B cell (primary cell): Measurements from ENCODE around the gene TRNT1. TPM values are rescaled to one million over a fixed set of nuclear protein-coding genes. Genes with fewer than 3 reads are reported as not detected.

Source experiments
- ATAC-seq: fragments of 200-7000 bp; cut with Tn5 transposase; one replicate; pipeline ENCODE4 v1.10.0; 2021; ENCODE audit warnings: low read depth, mild to moderate bottlenecking, moderate number of reproducible peaks, moderate library complexity
- CTCF ChIA-PET: fragments of 350-600 bp; sonication (Branson Sonifier 250); formaldehyde crosslinking; loops from one replicate; lab custom pipeline; 2021; ENCODE audit warnings: antibody characterized with exemption, inconsistent platforms; lab: Charles Lee
- POLR2A ChIA-PET: fragments of 350-600 bp; sonication (Branson Sonifier 250); formaldehyde crosslinking; loops from one replicate; lab custom pipeline; 2021; ENCODE audit warnings: antibody characterized with exemption; lab: Charles Lee
- DNase-seq: peaks from one replicate; pipeline ENCODE4 v3.0.0; 2013
- H2AFZ ChIP-seq: 2 replicates; pipeline ENCODE4 v1.6.1; 2012; ENCODE audit warnings: mild to moderate bottlenecking, low read depth, low read length; ENCODE audit not compliant: insufficient read depth, poor library complexity, severe bottlenecking
- H3K27ac ChIP-seq, 2 donors: 1 replicate in 1 of 2; 2 replicates in 1 of 2; pipeline ENCODE4 v1.5.1; 2012 to 2013; ENCODE audit warnings: low read length in 2 of 2, mild to moderate bottlenecking in 2 of 2, moderate library complexity in 1 of 2
- H3K27me3 ChIP-seq, 4 experiments: fragments of 200-600 bp in 1 of 4; sonication (generic) in 1 of 4; replicated peaks in 1 of 4; 1 replicate in 2 of 4; 2 replicates in 2 of 4; pipeline versions ENCODE4 v1.6.1 to v1.7.0; 2013 to 2016; ENCODE audit warnings: low read length in 3 of 4, mild to moderate bottlenecking in 2 of 4, mixed read lengths in 1 of 4, moderate library complexity in 1 of 4; ENCODE audit not compliant: insufficient read depth in 4 of 4, control insufficient read depth in 3 of 4; ENCODE audit errors: control extremely low read depth in 1 of 4
- H3K36me3 ChIP-seq, 2 experiments: replicated peaks in 1 of 2; 1 replicate in 1 of 2; 2 replicates in 1 of 2; pipeline versions ENCODE4 v1.6.1 to v1.7.1; 2013; ENCODE audit warnings: low read length in 1 of 2; ENCODE audit not compliant: insufficient read depth in 2 of 2, control insufficient read depth in 1 of 2; ENCODE audit errors: control extremely low read depth in 1 of 2, extremely low read depth in 1 of 2
- H3K4me1 ChIP-seq, 2 donors: fragments of 200-600 bp in 1 of 2; sonication (generic) in 1 of 2; 1 replicate in 1 of 2; 2 replicates in 1 of 2; pipeline versions ENCODE4 v1.5.1 to v1.6.1; 2013 to 2017; ENCODE audit warnings: low read length in 2 of 2; ENCODE audit not compliant: control insufficient read depth in 2 of 2, insufficient read depth in 2 of 2
- H3K4me2 ChIP-seq: replicated peaks from 2 replicates; pipeline ENCODE3; 2012; ENCODE audit warnings: mild to moderate bottlenecking, low read depth, low read length; ENCODE audit not compliant: poor library complexity, severe bottlenecking
- H3K4me3 ChIP-seq, 5 experiments: fragments of 200-600 bp in 1 of 5; sonication (generic) in 1 of 5; 1 replicate in 3 of 5; 2 replicates in 2 of 5; pipeline versions ENCODE4 v1.5.1 to v1.7.0; 2011 to 2016; ENCODE audit warnings: low read length in 4 of 5, mild to moderate bottlenecking in 4 of 5, low read depth in 2 of 5, control low read depth in 1 of 5, moderate library complexity in 1 of 5; ENCODE audit not compliant: insufficient read depth in 1 of 5; ENCODE audit errors: control extremely low read depth in 1 of 5, extremely low read depth in 1 of 5
- H3K79me2 ChIP-seq: fragments of 200-600 bp; sonication (generic); one replicate; pipeline ENCODE4 v1.6.0; 2016; ENCODE audit warnings: low read length; ENCODE audit not compliant: control insufficient read depth, insufficient read depth
- H3K9ac ChIP-seq: fragments of 200-600 bp; sonication (generic); 2 replicates; pipeline ENCODE4 v1.6.1; 2017; ENCODE audit warnings: mild to moderate bottlenecking, low read length, moderate library complexity
- H3K9me3 ChIP-seq, 3 donors: one replicate each; pipeline versions ENCODE4 v1.6.1 to v1.7.1; 2013; ENCODE audit warnings: low read length in 2 of 3; ENCODE audit not compliant: control insufficient read depth in 2 of 3, insufficient read depth in 1 of 3; ENCODE audit errors: control extremely low read depth in 1 of 3
- H4K20me1 ChIP-seq: 2 replicates; pipeline ENCODE4 v1.6.0; 2012; ENCODE audit warnings: mild to moderate bottlenecking, low read length; ENCODE audit not compliant: insufficient read depth, control insufficient read depth, poor library complexity, severe bottlenecking
- H3K27ac Mint-ChIP-seq: one replicate; pipeline ENCODE4 v1.8.0; 2021; ENCODE audit warnings: mixed read lengths
- H3K27me3 Mint-ChIP-seq: one replicate; pipeline ENCODE4 v1.8.0; 2021; ENCODE audit warnings: mixed read lengths
- H3K4me1 Mint-ChIP-seq: one replicate; pipeline ENCODE4 v1.8.0; 2021; ENCODE audit warnings: mixed read lengths
- H3K4me3 Mint-ChIP-seq: one replicate; pipeline ENCODE4 v1.8.0; 2021; ENCODE audit warnings: mixed read lengths
- H3K9me3 Mint-ChIP-seq: one replicate; pipeline ENCODE4 v1.8.0; 2022; ENCODE audit warnings: mixed read lengths; ENCODE audit not compliant: insufficient read depth
- CTCF ChIP-seq: fragments of 200-600 bp; IDR thresholded peaks from one replicate; pipeline ENCODE4 v1.8.0; 2022; ENCODE audit warnings: antibody characterized with exemption, mild to moderate bottlenecking
- EZH2 ChIP-seq: IDR thresholded peaks from 2 replicates; pipeline ENCODE4 v1.6.1; 2012; ENCODE audit warnings: borderline replicate concordance, low read depth, mild to moderate bottlenecking, moderate library complexity, low read length; ENCODE audit not compliant: insufficient read depth, poor library complexity, severe bottlenecking
- WGBS: methylation state at CpG from one replicate; pipeline ENCODE4 v1.1.5; 2013; ENCODE audit warnings: missing lambda C conversion rate; ENCODE audit not compliant: insufficient coverage; 5-methylcytosine and 5-hydroxymethylcytosine counted together
- intact Hi-C: fragments of 100-400 bp; cut with micrococcal nuclease; formaldehyde crosslinking; loops from one replicate; pipeline ENCODE4 v1.10.0; 2022
- polyA plus RNA-seq: library from polyadenylated mRNA; depleted of rRNA; stranded (reverse); fragments of >200 nt; gene quantifications from 2 replicates; pipeline ENCODE4 v1.2.3, GENCODE V29; 2012
- total RNA-seq, 2 donors: library from RNA; stranded (reverse); fragments of 120-200 nt in 1 of 2; gene quantifications; 1 replicate in 1 of 2; 2 replicates in 1 of 2; pipeline versions ENCODE4 v1.2.3 to v1.2.4, GENCODE V29; 2013 to 2022

Gene TRNT1
- total and polyA plus RNA-seq, 2 donors (not counting 1 experiment from before 2014, with no cell fraction given), result 4.5 to 40.6 TPM

DNA sequence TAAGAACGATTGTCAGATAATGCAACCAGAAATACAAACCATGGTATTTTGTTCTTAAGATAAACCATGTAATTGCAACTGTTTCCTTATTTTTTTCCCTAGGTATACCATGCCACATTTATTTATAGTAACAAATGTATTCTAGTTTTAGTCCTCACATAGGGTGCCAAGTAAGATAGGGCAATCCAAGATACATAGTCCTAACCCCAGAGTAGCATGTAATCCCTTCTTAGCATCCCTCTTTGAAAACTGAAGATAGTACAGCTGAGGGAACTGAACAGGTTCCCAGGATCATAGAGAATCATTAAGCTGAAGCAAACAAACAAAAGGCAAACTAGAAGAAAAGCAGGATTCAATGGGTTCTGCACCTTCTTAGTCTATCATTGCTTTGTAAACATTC is 24.8 kb downstream of the TRNT1 start:
- TF ChIP-seq EZH2 (no peak), CTCF (no peak)
- Histone ChIP-seq H3K4me1 (no peaks in the 10 kb centered on the region), H4K20me1 (no peaks in the 10 kb centered on the region), H3K79me2 (no peaks in the 10 kb centered on the region), H2AFZ (no peak overlapping the region), H3K4me3 (no peak overlapping the region), H3K36me3 (peaks cover 43 to 81% of the 10 kb centered on the region in 2 experiments), H3K9me3 (no peaks in the 10 kb centered on the region), H3K27ac (no peak overlapping the region), H3K4me2 (no peak overlapping the region), H3K9ac (no peak overlapping the region), H3K27me3 (no peaks in the 10 kb centered on the region)
- ChIA-PET CTCF (no interaction called here), POLR2A (no interaction called here)
- intact Hi-C loops, result no loop called here
- Mint-ChIP-seq H3K9me3 (no peaks in the 10 kb centered on the region), H3K4me3 (no peak overlapping the region), H3K27me3 (no peaks in the 10 kb centered on the region), H3K27ac (peak overlapping the region; percentile 50), H3K4me1 (no peaks in the 10 kb centered on the region)
- ATAC-seq (no peak), DNase-seq (no peak)
- WGBS, result no CpG with 5 or more reads among the region's 1 CpG

GRCh38 chr3:3154879-3155610 is 28.3 kb downstream of the TRNT1 start:
- no peaks in the 10 kb centered on the region for H3K9me3 ChIP-seq
- Mint-ChIP-seq H3K9me3 (no peaks in the 10 kb centered on the region), H3K27me3 (no peaks in the 10 kb centered on the region), H3K4me3 (no peak overlapping the region), H3K27ac (no peak overlapping the region), H3K4me1 (no peaks in the 10 kb centered on the region)
- ATAC-seq (no peak), DNase-seq (no peak)
- no peaks in the 10 kb centered on the region for H3K27me3 ChIP-seq
- ChIA-PET POLR2A (no interaction called here), CTCF (no interaction called here)
- H4K20me1 ChIP-seq, result peaks cover 7% of the 10 kb centered on the region
- TF ChIP-seq CTCF (no peak), EZH2 (no peak)
- H3K4me2 ChIP-seq, result no peak overlapping the region
- no peak overlapping the region for H3K4me3 ChIP-seq
- H3K79me2 ChIP-seq, result peaks cover 2% of the 10 kb centered on the region
- WGBS, result 98% methylated on average over 2 of the region's 5 CpGs
- H3K36me3 ChIP-seq, result peaks cover 28 to 89% of the 10 kb centered on the region in 2 experiments
- H3K4me1 ChIP-seq, result no peaks in the 10 kb centered on the region
- intact Hi-C loops, result no loop called here
- H3K9ac ChIP-seq, result no peak overlapping the region
- no peak overlapping the region for H3K27ac ChIP-seq
- H2AFZ ChIP-seq, result no peak overlapping the region
